ENCODE results near the gene TENM4.

The TENM4 gene

DNA sequence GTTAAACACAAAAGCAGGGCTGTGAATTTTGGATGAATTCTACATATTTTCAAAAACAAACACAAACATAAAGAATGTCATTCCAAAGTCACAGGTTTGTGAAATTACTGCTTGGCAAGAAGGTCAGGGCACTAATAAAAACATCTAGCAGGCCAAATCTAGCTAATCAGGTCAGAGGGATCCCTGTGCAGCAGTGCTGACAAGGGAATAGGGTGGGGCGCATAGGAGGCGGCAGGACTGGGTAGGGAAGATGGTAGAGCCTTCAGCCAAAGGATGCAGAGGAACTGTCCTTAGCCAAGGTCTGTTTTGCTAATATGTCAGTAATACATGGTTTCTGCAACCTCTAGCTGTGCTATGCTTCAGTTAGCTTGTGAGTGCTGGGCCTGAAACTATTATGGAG, 396.6 kb downstream of the TENM4 start:
- no peak for DNase-seq

DNA sequence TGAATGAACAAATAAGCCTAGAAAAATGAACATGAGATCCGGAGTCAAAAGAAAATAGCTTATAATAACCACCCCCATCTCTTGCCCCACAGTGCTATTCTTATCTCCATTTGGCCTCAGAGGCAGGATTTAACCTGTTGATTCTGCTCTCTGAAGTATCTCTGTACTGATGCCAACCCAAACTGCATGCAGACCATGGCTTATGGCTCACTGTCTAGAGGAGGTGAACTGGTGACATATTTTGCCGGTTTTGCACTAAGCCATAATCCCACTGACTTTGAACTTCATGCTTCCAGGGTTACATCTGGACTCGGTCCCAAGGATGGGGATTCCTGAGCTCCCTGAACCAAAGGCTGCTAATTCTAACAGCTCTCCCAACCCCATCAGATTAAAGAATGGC, 397.1 kb downstream of the TENM4 start:
- no peak for DNase-seq

DNA sequence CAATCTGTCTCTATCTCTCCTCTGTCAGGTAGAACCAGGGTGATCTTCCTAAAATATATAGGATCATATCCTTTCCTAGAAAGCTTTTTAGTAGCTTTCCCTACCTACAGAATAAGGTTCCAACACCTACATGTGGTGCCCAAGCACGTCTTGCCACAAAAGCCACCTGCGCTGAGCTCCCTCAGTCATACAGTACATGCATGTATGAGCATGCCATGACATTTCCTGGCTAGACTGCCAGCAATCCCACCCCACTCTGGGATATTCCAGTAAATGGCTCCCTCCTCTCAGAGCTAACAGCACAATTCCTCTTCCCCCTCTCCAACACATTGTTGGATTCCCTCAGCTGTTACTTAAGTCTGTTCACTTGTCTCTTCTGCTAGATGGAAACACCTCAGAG, 398.0 kb downstream of the TENM4 start:
- no peak for DNase-seq

DNA sequence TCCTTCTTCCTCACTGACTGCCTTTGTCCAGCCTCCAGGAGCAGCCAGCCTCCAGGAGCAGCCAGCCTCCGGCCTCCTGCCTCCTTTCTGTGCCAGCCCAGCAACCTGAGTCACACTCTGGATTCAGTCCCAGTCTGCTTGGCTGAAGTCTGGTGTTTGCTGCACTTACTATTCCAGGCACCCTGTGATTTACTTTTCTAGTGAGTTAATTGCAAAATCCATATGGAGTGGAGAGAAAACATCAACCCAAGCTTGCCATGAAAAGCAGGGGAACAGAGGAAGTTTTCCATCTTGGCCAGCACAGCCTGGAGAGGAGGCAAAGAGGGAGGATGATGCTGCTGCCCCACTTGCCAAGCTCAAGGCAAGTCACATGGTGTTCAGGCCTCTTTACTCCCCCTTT, 400.5 kb downstream of the TENM4 start:
- no peak for DNase-seq

DNA sequence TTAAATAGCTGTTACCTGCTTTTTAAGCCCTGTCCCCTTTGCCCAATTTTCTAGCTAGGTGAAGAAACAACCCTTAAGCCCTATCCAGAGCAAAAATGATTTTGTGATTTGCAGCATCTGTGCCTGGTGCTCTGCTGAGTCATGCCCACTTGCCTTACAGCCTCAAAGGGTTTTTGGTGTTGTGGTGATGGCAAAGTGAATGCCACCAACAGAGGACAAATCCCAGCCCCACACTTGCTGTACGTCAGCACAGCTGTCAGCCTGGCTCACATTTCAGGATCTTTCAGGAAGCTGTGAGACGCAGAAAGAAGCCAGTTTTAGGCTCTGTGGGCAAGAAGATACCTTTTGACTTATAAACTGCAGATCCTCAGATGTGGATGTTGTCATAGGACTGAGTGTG, 401.7 kb downstream of the TENM4 start:
- DNase-seq = no peak

DNA sequence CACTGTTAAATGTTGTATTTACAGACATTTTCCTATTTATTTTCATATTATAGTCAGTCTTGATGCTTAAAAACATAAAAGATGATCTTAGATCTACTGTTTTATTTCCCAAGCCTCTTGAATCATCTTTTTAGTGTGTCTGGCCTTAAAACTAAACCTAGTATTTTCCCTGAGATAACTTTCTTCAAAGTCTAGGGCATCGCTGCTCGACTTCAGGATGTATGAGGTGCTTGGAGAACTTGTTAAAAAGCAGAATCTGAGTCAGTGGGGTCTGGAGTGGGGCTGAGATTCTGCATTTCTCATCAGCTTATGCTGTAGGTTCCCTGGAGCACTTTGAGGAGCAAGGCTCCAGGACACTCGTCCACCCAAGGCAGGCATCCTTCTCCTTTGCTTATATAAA, 404.9 kb downstream of the TENM4 start:
- DNase-seq = no peak

DNA sequence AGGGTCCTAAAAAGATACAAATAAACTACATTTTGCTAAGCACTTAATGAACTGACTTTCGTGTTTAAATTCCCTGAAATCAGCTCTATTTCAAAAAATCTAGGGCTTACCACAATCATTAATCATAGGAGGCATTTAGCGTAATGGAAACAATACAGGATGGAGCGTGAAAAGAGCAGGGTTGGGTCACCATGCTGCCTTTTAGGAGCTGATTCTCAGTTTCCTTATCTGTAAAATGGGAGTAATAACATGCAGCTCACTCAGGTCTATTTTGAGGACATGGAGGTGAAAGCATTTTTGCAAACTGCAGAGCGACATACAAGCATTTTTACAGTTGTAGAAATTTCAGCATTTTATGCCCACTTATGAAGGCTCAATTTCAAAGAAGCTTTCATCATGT, 407.0 kb downstream of the TENM4 start:
- no peak for DNase-seq

DNA sequence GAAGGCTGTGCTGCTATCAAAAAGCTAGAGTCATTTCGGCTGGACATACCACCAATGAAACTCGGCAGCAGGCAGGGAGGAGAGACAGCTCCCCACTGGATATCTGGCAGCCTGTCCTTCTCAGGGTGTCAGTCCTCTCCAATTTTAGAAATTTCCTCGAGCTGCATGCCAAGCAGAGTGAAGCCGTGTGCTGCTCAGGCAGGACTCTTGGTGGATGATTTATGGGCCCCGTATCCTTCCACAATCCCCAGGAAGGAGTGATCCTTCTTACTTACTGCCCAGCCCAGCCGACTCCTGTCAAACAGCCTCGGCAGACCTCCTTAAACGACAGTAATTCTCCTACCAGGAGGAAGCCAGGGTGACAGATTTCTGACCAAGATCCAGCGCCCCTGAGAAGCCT, 410.4 kb downstream of the TENM4 start:
- no peak for DNase-seq

DNA sequence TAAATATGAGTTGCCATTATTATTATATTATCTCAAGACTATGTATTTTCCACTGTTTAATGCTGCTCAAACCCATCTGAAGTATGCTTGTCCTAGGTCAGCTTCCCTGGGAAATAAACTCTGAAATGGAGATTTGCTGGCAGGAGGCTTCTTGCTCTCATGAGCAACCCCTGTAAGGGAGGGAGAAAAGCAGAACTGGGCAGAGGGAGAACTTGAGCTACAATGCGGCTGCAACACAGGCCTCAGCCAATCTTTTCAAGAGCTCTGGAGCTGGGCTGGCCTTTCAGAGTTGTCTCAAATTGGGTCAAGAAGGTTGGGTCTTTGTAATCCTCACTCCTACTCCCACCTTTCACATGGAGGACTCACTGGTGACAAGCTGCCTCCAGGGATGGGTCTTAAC, 412.6 kb downstream of the TENM4 start:
- DNase-seq = no peak

DNA sequence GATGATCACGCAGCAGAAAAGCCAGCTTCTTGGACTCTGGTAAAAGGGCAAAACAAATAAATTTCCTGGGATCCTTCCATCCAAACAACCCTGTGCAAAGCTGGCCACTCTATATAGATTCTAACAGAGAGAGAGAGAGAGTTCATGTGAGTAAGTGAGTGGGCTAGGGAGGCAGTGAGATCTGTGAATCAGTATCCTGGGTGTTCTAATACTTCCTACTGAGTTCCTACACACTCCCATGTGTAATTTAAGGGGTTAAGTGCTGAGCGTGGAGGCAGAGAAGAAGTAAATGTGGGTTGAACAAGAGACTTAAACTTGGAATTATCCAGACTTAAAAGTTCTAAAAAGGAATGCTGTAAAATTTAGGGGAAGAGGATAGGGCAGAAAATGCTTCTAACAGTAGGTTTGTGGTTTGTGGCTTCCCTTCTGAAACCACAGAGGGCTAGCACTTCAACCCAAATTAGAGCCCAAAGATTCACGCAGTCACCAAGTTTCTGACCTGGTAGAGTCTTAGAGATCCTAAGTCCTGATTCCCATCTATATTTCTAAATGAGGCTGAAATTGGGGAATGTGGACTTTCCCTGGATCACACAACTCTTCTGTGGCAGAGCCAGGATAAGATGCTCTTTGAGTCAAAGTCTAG, 413.9 kb downstream of the TENM4 start:
- DNase-seq = no peak

DNA sequence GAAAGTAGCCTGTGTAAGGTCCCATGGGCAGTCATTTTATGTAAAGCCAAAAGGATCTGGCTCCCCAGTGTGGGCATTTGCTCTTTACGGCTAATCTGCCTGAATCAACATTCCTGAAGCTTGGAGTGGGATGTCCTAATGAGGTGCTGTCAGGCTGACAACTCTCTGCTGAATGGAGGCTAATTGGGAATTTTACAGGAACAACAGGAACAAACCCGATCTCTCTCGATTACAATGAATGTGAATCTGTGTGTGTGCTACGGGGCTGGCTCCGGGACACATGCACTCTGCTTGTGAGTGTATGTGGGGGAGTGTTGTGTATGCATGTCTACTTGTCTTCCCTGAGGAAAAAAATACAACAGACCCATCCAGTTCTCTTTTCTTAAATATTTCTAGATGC, 415.2 kb downstream of the TENM4 start:
- no peak for DNase-seq

DNA sequence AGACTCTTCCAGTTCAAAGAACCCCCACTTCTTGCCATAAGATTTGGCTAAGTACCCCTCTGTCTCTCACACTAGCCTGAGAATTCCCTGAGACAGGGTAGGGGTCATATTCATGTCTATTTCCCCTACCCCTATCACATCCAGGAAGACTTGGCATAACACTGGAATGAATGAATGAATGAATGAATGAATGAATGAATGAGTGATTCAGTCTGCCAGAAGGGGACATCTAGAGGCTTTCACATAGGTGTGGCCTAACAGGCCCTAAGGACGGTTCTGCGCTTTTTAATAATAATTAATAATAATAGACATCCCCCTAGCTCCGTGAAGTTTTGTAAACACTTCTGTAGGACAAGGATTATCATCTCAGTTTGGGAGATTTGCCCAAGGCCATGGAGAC, 415.7 kb downstream of the TENM4 start:
- DNase-seq = no peak

DNA sequence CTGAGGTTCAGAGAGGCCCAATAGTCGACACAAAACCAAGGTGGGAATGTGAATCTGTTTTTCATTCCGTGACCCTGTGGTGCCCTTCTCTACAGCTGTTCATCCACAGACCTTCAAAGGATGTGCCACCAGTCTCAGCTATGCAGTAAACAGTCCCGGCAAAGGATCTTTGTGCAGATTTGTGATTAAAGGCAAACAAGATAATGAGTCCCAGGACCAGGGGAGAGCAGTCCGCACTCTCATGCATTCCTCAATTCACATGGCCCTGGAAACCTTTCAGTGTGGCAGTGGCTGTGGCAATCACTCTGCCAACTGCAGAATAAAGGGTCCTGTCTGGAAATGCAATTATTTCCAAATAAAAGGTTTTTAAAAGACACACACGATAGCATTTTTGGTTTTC, 418.6 kb downstream of the TENM4 start:
- DNase-seq = no peak

DNA sequence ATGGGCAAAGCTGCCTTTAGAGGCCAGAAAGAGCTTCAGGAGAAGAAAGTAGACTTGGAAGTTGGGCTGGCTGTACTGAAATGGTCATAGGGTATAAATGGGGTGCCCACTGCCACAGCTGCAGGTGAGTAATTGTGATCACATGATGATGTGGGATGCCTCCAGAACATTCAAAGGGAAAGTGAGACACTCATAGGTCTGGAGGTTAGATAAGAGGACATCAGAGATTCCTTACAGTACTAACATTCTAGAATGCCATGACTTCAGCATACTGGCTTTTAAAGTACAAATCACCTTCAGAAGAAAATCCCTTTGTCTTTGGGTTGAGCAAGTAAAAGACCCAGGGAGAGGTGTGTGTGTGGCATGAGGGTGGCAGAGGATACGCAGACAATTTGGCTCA, 419.2 kb downstream of the TENM4 start:
- DNase-seq = no peak

DNA sequence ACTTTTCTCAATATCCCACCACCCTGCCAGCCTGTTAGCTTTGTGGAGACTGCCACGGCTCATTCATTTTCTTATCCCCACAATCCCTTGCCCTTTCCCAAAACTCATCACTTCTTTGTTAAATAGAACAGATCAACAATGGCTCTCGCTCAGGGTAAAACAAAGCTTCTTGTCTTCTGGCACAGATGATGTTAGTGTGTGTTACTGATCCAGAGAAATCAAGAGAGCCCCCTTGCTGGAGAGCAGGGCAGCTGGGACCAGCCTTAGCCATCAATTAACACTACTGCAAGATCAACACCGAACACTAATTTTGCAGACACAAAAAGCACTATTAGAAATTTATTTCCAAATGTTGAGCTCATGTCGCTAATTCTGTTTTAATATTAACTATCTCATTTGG, 420.9 kb downstream of the TENM4 start:
- no peak for DNase-seq

DNA sequence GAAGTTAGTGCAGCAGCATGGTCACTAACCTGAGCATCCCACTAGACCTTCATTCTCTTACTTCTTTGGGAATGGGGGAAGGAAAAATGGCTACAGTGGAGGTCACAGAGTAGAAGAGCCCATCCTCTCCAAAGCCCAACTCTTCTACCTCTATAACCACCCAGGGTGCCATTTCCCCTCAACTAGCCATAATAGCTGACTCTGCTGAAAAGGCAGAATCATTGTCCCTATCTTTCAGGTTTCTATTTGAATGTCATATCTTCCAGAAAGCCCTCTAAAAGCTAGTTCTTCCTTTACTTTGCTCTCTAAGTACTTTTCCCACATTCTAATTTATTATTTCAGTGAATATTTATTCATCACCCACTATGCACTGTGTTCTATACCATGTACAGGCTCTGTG, 421.6 kb downstream of the TENM4 start:
- DNase-seq = no peak

DNA sequence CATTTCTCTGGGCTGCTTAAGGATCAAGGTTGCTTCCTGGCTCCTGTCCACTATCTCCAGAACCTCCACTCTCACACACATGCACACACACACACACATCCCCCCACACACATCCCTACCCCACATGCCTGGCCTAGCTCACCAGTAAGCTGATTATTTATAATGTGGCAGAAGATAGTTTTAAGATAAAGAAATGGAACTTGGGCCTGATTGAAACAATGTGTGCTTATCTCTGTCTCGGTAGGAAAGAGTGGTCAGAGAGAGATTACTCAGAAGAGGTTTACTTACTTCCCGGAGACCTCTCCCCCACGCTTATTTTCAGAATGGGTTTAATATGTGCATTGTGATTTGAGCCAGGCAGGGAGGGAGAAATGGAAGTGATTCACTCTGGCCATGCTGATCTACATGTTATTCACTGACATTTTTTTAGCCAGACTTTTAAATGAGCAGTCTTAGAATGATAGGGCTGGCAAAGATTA, 422.4 kb downstream of the TENM4 start:
- no peak for DNase-seq

DNA sequence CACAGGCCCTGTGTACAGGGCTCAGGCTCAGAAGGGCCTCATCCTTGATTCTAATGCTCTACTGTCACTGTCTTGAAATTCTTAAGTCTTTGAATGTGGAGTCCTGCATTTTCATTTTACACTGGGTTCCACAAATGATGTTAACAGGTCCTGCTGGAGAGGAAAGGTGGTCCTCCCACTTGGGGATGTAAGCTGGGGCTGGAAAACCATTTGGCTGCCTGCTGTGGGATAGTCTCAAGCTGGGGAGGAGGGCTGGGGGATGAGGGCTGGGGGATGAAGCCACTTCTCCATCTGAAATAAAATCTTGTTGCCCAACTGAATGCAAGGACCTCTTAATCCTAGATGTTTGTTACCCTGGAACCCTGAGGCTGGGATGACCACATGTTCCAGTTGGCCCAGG, 423.0 kb downstream of the TENM4 start:
- no peak for DNase-seq

DNA sequence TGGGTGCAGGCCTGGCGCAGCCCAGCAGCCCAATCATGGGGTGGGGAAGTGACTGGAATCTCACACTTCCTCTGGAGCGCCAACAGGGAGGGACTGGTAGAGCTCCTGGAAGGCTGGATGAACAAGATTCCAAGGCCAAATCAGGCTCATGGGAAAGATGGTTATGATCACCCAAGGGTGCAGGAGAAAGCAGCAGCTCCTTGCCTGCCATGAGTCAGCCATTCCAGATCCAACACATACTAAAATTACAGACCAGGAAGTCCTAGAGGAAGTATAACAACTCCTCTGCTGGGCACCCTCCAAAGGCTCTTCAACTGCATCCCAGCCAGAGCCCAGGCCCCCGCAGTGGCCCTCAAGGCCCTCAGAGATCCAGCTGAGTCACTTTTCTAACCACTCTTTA, 427.3 kb downstream of the TENM4 start:
- no peak for DNase-seq

DNA sequence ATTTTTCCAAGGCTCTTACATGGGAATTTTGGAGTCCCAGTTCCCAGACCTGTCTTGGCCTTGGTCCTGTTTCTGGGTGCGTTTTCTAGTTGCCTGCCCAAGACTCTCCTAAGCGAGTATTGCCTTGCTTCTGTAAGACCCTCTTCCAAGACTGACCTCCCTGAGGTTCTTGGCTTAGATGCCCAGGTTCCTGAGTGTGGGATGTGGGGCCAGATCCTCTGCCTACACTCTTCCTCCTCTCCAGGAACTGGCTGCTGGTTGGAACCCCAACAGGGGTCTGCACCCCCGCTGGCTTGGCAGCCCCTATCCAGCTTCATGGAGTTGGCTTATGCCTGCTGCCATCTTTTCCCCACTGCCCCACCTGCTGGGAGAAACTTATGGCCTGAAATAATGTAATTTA, 429.5 kb downstream of the TENM4 start:
- DNase-seq = no peak

DNA sequence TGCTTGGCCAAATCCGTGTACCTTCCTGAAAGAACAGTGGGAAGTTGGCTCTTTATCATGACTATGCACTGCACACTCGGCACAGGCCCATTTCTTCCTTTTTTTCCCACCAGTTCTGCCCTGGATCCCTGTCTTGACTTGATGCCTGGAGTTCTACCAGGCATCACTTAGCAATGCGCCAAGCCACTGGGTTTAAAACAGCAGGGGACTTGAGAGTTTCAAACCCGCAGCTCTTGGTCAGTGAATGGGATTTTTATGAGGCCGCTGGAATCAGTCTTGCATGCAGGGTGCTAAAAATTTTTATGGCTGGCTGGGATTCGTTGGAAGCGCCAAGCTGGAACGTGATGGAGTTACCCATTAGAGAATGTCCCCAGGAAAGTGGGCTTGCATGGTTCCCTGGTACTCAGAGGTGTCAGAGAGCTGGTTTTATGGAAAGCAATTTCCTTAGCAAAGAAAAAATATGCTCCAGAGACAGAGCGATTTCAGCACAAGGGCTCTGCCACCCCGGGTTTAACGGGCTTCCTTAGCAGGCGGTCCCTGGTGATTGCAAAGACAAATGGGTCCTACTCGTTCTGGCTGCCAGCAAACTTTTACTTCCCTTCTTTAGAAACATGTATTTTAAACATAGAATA, 432.9 kb downstream of the TENM4 start:
- no peak for DNase-seq

DNA sequence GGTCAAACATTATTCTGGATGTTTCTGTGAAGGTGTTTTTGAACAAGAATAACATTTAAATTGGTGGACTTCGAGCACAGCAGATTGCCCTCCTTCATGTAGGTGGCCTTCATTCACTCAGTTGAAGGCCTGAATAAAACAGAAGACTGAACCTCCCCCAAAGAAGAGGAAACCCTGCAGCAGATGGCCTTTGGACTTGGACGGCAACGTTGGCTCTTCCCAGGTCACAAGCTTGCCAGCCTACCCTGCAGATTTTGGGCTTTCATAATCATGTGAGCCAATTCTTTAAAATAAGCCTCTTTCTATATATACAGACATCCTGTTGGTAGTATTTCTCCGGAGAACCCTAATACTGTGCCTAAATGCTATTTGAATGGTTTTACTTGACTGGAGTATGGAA, 434.0 kb downstream of the TENM4 start:
- no peak for DNase-seq

DNA sequence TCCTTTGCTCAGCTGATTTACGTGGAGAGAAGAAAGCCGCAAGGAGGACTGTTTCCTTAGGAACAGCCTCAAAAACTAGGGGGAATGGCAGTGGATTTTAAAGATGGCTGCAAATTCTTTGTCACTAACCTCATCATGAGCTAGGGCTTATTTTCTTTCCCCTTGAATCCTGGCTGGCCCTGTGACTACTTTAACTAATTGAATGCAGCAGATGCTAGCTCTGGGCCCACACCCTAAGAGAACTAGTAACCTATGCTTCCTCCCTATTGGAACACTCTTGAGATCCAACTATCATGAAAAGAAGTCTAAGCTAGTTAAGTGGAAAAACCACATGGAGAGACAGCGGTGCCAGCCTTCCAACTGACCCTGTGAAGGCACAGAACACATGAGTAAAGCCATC, 444.8 kb downstream of the TENM4 start:
- no peak for DNase-seq

DNA sequence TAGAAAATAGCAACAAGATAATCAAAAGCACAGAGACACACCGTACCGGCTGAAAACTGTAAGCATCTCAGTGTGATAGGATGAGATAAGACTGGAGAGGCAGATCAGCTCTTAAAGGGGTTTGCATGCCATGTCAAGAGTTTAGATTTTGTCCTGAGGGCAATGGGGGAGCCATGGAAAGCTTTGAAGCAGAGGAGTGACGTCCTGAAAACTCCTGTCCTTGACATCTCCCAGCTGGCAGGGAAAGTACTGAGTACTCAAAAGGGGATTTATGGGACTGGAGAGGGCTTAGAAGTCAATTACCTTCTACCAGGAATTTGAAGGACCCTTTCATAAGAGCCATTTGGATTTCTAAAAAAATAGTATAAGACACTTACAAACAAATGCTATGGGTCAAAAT, 445.7 kb downstream of the TENM4 start:
- no peak for DNase-seq

DNA sequence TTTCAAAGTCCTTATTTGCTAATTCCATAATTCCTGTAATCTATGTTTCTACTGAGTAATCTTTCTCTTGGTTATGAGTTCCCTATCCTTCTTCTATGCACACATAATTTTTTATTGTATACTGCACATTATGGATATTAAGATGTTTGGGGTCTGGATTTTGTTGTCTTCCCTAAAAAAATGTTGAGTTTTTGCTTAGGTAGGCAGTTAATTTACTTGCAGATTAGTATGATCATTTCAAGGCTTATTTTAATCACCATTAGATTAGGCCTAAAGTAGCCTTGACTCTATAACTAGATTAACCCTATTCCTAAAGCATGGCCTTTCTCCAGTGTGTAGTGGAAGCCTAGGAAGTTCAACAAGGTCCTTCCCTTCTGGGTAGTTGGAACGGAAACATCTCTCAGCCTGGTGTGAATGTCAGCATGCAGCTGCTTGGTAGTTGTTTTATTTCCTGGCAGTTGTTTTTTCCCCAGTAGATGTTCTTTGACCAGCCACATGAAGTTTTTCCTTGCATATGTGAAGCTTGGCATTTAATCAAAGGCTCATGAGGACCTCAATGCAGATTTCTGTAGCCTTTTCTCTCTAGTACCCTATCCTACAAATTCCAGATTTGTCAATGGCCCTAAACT, 446.9 kb downstream of the TENM4 start:
- DNase-seq = no peak
